Subcutaneous abdominal adipose tissue (tissue), 5 donors: ENCODE data around the gene TTN.

Source experiments
- H3K27ac ChIP-seq: one replicate; pipeline ENCODE4 v1.7.0; 2013; ENCODE audit warnings: low read depth, mild to moderate bottlenecking, inconsistent platforms, low read length, moderate library complexity
- H3K27me3 ChIP-seq, 5 donors: one replicate each; pipeline ENCODE4 v1.7.0; 2013; ENCODE audit warnings: low read length in 5 of 5, inconsistent platforms in 1 of 5; ENCODE audit not compliant: control insufficient read depth in 5 of 5, insufficient read depth in 4 of 5
- H3K36me3 ChIP-seq, 5 donors: one replicate each; pipeline ENCODE4 v1.7.0; 2013; ENCODE audit warnings: low read length in 5 of 5; ENCODE audit not compliant: control insufficient read depth in 5 of 5, insufficient read depth in 5 of 5
- H3K4me1 ChIP-seq, 5 donors: one replicate each; pipeline ENCODE4 v1.7.0; 2013; ENCODE audit warnings: low read length in 5 of 5, mild to moderate bottlenecking in 3 of 5, moderate library complexity in 1 of 5; ENCODE audit not compliant: control insufficient read depth in 5 of 5, insufficient read depth in 5 of 5
- H3K4me3 ChIP-seq, 5 donors: one replicate each; pipeline ENCODE4 v1.7.0; 2013; ENCODE audit warnings: low read length in 5 of 5, low read depth in 1 of 5
- H3K9ac ChIP-seq, 5 donors: one replicate each; pipeline ENCODE4 v1.7.0; 2013; ENCODE audit warnings: low read length in 5 of 5, mild to moderate bottlenecking in 4 of 5, moderate library complexity in 3 of 5
- H3K9me3 ChIP-seq, 5 donors: one replicate each; pipeline ENCODE4 v1.7.0; 2013; ENCODE audit warnings: low read length in 5 of 5; ENCODE audit not compliant: control insufficient read depth in 5 of 5
- donor health status: healthy.
- donor health status: healthy.
- donor health status: healthy.
- donor health status: healthy.
- donor health status: healthy.

The TTN gene

GRCh38 chr2:178722296-178722695 is 84.9 kb downstream of the TTN start:
- H3K4me1 ChIP-seq: no peaks in the 10 kb centered on the region
- H3K9me3 ChIP-seq: no peaks in the 10 kb centered on the region
- H3K36me3 ChIP-seq: peaks cover 0 to 15% (median 4%) of the 10 kb centered on the region in 5 donors
- no peak overlapping the region for H3K9ac ChIP-seq
- no peak overlapping the region for H3K27ac ChIP-seq
- H3K4me3 ChIP-seq: no peak overlapping the region
- no peaks in the 10 kb centered on the region for H3K27me3 ChIP-seq

DNA sequence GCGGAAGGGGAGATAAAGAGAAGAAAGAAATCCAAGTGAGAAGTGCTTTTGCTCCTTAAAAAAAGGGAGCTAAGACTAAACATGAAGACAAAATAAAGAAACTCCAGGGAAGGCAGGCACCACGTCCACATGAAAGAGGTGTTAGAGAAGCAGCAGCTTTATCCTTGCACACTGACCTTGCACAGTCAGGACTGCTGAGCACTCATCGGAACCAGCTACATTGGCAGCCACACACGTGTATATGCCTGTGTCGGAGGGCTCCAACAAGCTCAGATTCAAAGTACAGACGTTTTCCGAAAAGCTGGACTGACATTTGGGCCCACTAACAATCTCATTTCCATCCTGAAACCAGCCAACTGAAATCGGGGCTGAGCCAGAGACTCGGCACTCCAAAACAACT is 88.2 kb downstream of the TTN start:
- no peak overlapping the region for H3K27ac ChIP-seq
- H3K36me3 ChIP-seq: peaks cover 0 to 8% (median 4%) of the 10 kb centered on the region in 5 donors
- H3K27me3 ChIP-seq: no peaks in the 10 kb centered on the region
- no peaks in the 10 kb centered on the region for H3K9me3 ChIP-seq
- H3K4me3 ChIP-seq: no peak overlapping the region
- no peaks in the 10 kb centered on the region for H3K4me1 ChIP-seq
- H3K9ac ChIP-seq: no peak overlapping the region

DNA sequence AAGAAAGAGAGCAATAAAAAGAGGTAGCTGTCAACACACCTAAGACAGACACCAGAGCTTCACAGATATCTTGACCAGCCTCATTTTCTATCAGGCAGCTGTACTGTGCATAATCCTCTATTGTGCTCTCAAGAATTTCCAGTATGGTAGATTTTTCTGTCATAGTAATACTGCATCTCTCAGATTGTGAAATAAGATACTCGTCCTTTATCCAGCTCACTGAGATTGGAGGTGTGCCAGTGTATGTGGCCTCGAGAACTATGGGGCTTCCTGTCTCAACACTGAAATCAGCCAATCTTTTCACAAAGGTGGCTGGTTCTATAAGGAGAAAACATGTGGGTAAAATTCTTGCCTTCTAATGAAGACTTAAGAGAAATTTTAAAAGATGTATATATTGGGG is 88.9 kb downstream of the TTN start:
- H3K4me1 ChIP-seq: no peaks in the 10 kb centered on the region
- peaks cover 0 to 8% (median 6%) of the 10 kb centered on the region in 5 donors for H3K36me3 ChIP-seq
- H3K9me3 ChIP-seq: no peaks in the 10 kb centered on the region
- H3K27me3 ChIP-seq: no peaks in the 10 kb centered on the region
- H3K27ac ChIP-seq: no peak overlapping the region
- H3K9ac ChIP-seq: no peak overlapping the region
- H3K4me3 ChIP-seq: no peak overlapping the region

DNA sequence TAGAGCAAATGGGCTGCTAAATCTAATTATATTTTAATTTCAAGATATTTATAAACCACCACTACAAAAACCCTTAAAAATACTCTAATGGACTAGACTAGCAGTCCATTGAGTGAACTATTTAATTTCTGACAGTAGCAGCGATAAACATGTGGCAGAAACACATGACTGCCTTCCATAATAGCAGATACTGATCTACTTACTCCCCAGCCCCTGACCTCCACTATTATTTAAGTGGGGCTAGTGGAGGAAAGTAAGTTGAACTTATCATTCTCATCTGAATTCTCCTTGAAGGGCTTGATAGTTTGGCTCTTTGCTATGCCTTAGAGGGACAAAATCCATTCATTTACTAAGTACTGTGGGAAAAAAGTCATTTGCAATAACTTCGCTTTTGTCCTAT is 90.8 kb downstream of the TTN start:
- Histone ChIP-seq H3K4me1 (no peaks in the 10 kb centered on the region), H3K36me3 (peaks cover 0 to 14% (median 6%) of the 10 kb centered on the region in 5 donors), H3K9ac (no peak overlapping the region), H3K4me3 (no peak overlapping the region), H3K27me3 (no peaks in the 10 kb centered on the region), H3K27ac (no peak overlapping the region), H3K9me3 (no peaks in the 10 kb centered on the region)

DNA sequence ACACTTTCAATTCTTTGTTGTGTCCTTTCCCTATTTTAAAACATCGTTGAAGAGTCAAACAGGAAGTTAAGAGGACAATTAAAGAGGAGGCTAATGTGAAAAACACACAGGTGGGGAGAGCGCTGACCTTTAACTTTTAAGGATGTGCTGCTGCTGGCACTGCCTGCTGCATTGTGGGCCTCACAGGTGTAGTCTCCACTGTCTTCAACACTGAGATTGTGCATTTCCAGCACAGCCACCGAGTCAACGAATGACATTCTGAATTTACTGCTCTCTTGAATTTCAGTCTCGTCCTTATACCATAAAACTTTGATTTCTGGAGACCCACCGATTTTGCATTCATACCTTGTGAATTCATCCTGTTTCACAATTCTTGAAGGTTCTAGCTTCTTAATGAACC is 91.9 kb downstream of the TTN start:
- Histone ChIP-seq H3K9ac (no peak overlapping the region), H3K27ac (no peak overlapping the region), H3K9me3 (no peaks in the 10 kb centered on the region), H3K36me3 (peaks cover 0 to 14% (median 6%) of the 10 kb centered on the region in 5 donors), H3K27me3 (no peaks in the 10 kb centered on the region), H3K4me3 (no peak overlapping the region), H3K4me1 (no peaks in the 10 kb centered on the region)

GRCh38 chr2:178707476-178707875 is 99.7 kb downstream of the TTN start:
- Histone ChIP-seq H3K4me1 (no peaks in the 10 kb centered on the region), H3K9ac (no peak overlapping the region), H3K27ac (no peak overlapping the region), H3K36me3 (peaks cover 0 to 15% (median 0%) of the 10 kb centered on the region in 5 donors), H3K4me3 (no peak overlapping the region), H3K9me3 (no peaks in the 10 kb centered on the region), H3K27me3 (no peaks in the 10 kb centered on the region)

DNA sequence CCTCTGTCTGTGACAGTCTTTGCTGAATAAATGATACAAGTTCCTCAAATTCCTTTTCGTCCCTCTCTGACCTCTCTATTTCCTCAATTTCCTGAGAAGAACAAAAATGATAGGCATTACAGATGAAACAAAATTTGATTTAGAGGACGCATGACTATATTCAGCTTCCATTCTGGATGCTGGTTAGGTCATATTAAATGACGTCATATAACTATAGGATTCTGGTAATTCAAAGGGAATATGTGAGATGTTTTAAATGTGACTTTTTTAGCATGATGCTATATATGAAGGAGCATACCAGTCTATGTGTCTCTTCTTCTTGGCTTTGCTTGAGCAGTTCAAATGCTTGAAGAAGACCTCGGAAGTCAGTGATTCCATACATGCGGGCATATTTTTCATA is 102.3 kb downstream of the TTN start:
- Histone ChIP-seq H3K4me3 (no peak overlapping the region), H3K4me1 (no peaks in the 10 kb centered on the region), H3K36me3 (peaks cover 0 to 16% (median 0%) of the 10 kb centered on the region in 5 donors), H3K9me3 (no peaks in the 10 kb centered on the region), H3K27me3 (no peaks in the 10 kb centered on the region), H3K9ac (no peak overlapping the region), H3K27ac (no peak overlapping the region)

DNA sequence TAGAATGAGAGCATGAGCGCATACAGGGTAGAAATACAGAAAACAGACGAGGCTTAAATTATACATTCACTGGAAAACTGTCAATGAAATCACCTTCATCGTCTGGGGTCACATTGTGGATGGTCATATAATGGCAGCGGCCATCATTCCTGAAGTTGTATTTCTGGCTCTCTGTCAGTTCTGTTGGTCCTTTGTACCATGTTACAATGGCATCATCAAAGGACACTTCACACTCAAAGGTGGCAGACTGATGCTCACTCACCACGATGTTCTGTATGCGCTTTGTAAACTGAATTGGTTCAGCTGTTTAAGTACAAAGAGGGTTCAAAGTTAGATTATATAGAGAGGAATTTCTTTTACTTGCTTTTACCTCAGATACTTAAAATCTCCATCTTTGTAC is 104.9 kb downstream of the TTN start:
- Histone ChIP-seq H3K4me1 (no peaks in the 10 kb centered on the region), H3K27ac (no peak overlapping the region), H3K27me3 (no peaks in the 10 kb centered on the region), H3K9ac (no peak overlapping the region), H3K9me3 (no peaks in the 10 kb centered on the region), H3K36me3 (peaks cover 0 to 16% (median 0%) of the 10 kb centered on the region in 5 donors), H3K4me3 (no peak overlapping the region)

- Histone ChIP-seq H3K27ac (no peak overlapping the region), H3K4me1 (no peaks in the 10 kb centered on the region), H3K9ac (no peak overlapping the region), H3K36me3 (peaks cover 0 to 13% (median 0%) of the 10 kb centered on the region in 5 donors), H3K27me3 (no peaks in the 10 kb centered on the region), H3K9me3 (no peaks in the 10 kb centered on the region), H3K4me3 (no peak overlapping the region)
Observed at GRCh38 chr2:178700922-178701342, 106.3 kb downstream of the TTN start.

- H3K4me1 ChIP-seq: no peaks in the 10 kb centered on the region
- H3K9ac ChIP-seq: no peak overlapping the region
- no peak overlapping the region for H3K4me3 ChIP-seq
- H3K27ac ChIP-seq: no peak overlapping the region
- H3K27me3 ChIP-seq: no peaks in the 10 kb centered on the region
- H3K9me3 ChIP-seq: no peaks in the 10 kb centered on the region
- peaks cover 0 to 13% (median 0%) of the 10 kb centered on the region in 5 donors for H3K36me3 ChIP-seq
Observed at GRCh38 chr2:178700136-178700535, 107.1 kb downstream of the TTN start.

GRCh38 chr2:178692845-178693244 is 114.4 kb downstream of the TTN start:
- Histone ChIP-seq H3K4me3 (no peak overlapping the region), H3K4me1 (no peaks in the 10 kb centered on the region), H3K9ac (no peak overlapping the region), H3K27me3 (no peaks in the 10 kb centered on the region), H3K36me3 (peaks cover 0 to 3% (median 0%) of the 10 kb centered on the region in 5 donors), H3K9me3 (no peaks in the 10 kb centered on the region), H3K27ac (no peak overlapping the region)
